Fibroblast of villous mesenchyme (primary cell): ENCODE data around the gene TSPAN17. TPM values are rescaled to one million over a fixed set of nuclear protein-coding genes. Genes with fewer than 3 reads are reported as not detected.

Experiments
- DNase-seq: peaks from one replicate; pipeline ENCODE4 v3.0.0-alpha.2; 2010; ENCODE audit warnings: low read depth
- H3K4me3 ChIP-seq: 2 replicates; pipeline ENCODE4 v1.5.1; 2011; ENCODE audit warnings: low read depth, mild to moderate bottlenecking, low read length
- total RNA-seq: library from RNA; depleted of rRNA; stranded (reverse); fragments of >200 nt; gene quantifications from 2 replicates; pipeline ENCODE4 v1.2.3, GENCODE V29; 2012
- TF ChIP-seq, protein P1 (sequence below): IDR thresholded peaks from 2 replicates; pipeline ENCODE4 v1.5.1; 2012; ENCODE audit warnings: low read depth, mild to moderate bottlenecking, low read length; ENCODE audit not compliant: insufficient read depth

TSPAN17 gene
- total RNA-seq, 1 donor, result 38.0 TPM

DNA sequence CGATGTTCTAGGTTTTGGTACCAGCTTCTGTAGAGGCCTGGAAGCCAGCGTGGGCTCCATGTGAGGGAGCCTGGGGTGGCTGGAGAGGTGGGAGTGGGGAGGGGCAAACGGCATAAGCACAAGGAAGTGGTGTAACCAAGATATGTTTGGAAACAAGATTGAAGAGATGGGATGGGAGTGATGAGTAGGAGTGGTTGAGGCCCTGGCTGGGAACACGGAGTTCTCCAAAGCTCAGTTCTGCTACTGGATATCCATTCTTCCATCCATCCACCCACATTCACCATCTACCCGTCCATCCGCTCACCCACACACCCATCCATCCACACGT lies 12.2 kb downstream of the TSPAN17 start:
- TF ChIP-seq, protein P1, sequence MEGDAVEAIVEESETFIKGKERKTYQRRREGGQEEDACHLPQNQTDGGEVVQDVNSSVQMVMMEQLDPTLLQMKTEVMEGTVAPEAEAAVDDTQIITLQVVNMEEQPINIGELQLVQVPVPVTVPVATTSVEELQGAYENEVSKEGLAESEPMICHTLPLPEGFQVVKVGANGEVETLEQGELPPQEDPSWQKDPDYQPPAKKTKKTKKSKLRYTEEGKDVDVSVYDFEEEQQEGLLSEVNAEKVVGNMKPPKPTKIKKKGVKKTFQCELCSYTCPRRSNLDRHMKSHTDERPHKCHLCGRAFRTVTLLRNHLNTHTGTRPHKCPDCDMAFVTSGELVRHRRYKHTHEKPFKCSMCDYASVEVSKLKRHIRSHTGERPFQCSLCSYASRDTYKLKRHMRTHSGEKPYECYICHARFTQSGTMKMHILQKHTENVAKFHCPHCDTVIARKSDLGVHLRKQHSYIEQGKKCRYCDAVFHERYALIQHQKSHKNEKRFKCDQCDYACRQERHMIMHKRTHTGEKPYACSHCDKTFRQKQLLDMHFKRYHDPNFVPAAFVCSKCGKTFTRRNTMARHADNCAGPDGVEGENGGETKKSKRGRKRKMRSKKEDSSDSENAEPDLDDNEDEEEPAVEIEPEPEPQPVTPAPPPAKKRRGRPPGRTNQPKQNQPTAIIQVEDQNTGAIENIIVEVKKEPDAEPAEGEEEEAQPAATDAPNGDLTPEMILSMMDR, result no peak
- no peak overlapping the region for H3K4me3 ChIP-seq
- no peak for DNase-seq

DNA sequence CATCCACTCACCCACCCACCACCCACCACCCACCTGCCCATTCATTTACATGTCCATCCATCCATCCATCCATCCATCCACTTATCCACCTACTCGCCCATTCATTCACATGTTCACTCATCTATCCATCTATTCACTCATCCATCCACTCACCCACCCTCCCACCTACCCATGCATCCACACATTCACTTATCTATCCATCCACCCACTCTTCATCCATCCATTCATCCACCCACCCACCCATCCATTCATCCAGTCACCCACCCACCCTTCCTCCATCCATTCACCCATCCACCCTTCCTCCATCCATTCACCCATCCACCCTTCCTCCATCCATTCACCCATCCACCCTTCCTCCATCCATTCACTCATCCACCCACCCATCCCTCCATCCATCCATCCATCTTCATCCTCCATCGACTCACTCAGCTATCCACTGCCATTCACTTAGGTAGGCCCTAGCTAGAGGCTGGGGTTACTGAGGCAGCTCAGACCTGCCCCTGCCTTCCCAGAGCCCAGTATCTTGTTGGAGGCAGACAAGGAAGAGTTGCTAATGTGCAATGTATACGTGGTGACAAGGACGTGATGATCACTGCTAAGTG lies 12.7 kb downstream of the TSPAN17 start:
- DNase-seq, result no peak
- TF ChIP-seq, protein P1, result no peak
- no peak overlapping the region for H3K4me3 ChIP-seq

DNA sequence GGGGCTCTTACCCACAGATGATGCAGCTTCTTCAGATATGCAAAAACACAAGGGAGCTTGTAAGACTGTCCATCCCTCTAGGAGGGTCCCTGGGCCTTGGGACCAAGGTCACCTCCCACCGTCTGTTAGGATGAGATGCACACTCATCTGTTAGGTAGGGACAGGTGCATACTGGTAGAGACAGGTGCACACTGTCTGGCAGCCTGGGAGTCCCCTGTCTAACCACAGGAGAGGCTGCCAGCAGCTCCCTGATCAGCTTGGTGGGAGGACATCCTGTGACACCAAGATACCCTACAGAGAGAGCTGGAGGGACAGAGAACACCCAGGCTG lies 13.2 kb downstream of the TSPAN17 start:
- no peak overlapping the region for H3K4me3 ChIP-seq
- DNase-seq, result no peak
- TF ChIP-seq, protein P1, result no peak

DNA sequence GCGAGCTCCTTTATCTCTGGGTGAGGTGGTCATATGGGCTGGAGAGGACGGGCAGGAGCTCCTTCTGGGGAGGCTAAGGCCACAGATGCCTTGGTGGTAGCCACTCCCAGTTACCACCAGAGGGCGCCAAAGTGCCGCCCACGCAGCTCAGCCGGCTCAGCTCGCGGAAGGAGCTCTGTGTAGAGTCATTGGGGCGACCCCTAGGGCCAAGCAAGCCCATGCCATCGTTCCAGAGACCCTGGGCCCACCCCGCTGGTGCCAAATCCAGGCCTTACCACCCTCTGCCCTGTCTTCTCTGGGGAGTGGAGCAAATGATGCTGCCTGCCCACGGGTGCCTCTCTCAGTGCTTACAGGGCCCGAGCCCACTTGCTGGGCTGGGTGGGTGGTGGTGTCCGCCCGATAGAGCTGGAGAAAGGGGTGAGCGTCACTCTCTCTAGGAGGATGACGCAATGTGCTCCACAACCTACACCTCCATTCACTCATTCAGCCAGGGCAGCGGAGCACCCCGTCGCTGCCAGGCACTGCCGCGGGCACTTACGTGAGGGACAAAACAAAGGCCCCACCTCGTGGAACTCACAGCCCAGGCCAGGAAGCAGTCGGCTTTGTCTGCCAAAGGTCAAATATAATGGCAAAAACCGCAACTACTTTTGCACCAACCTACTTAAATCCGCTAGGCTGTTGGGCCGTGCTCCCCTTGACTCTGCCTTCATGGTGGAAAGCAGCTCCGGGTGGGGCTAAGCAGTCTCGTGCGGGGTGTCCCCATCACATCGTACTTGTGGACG lies 13.8 kb downstream of the TSPAN17 start:
- TF ChIP-seq, protein P1, result peak; percentile 92
- DNase-seq, result peak; percentile 72
- no peak overlapping the region for H3K4me3 ChIP-seq

DNA sequence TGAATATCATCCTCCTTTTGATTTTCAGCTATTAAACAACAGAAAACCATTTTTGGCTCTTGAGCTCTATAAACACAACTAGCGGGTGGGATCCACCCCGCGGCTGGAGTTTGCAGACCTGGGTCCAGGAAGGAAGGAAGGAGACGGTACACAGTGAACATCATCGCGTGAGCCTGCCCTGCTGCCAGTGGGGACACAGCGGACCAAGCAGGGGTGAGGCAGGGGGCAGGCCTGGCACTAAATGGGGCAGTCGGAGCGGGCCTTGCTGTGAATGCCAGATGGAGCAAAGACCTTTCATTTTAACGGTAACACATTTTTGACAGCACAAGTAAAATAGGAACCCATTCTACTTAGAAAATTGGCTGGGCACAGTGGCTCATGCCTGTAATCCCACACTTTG lies 14.4 kb downstream of the TSPAN17 start:
- H3K4me3 ChIP-seq, result no peak overlapping the region
- DNase-seq, result no peak
- TF ChIP-seq, protein P1, result no peak

DNA sequence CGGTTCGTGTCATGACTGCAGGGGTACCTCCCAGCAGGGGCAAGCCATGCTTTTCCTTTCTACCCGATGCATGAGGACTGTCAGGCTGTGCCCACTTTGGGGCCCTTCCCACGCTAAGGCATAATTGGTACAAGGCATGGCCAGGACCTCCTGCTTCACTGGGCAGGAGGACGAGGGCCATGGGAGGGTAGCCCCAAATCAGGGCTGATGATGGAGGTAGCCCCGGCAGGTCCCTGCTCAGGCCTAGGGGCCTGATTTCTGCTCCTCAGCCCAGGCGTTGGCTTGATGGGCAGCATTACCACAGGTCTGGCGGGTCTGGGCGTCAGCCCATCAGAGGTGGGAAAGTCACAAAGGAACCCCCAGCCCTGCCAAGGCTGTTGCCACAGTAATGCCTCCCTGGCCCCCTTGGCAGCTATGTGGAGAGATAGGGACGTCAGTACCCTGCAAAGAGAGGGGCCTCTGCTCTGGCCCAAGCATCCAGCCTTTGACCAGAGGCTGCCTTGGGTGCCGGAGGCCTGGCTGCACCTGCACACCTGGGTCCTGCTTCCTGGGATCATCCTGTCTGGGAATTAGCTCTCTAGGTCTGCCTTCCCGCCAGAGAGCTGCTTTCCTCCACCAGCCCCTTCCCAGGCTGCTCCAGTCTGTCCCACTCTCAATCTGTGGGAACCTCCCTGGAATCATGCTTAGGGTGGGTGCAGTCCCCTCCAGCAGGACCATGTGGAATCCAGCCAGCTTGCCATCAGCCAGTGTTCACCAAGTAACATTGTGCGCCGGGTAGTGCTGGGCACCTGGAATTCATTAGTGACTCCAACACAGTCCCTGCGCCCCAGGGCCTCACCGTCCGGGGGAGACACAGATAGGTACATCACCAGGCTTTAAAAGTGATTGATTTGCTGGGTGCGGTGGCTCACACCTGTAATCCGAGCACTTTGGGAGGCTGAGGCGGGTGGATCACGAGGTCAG lies 15.4 kb downstream of the TSPAN17 start:
- H3K4me3 ChIP-seq, result no peak overlapping the region
- DNase-seq, result no peak
- TF ChIP-seq, protein P1, result no peak
